Peyer's patch (tissue), 4 donors: Measurements from ENCODE around the gene FOXP4.

Experiments
- CTCF ChIP-seq, 6 experiments: fragments of 450-650 bp in 4 of 6; fragments of 200-600 bp in 2 of 6; sonication (generic) in 1 of 6; IDR thresholded peaks; one replicate each; pipeline ENCODE4 v1.5.1; 2017 to 2019; ENCODE audit warnings: antibody characterized with exemption in 6 of 6, mild to moderate bottlenecking in 3 of 6, moderate library complexity in 1 of 6
- POLR2A ChIP-seq, 2 donors: fragments of 450-650 bp; IDR thresholded peaks; one replicate each; pipeline ENCODE4 v1.5.1; 2017; ENCODE audit warnings: antibody characterized with exemption in 2 of 2, mild to moderate bottlenecking in 2 of 2, moderate library complexity in 2 of 2

- no peak for TF ChIP-seq CTCF (IDR thresholded peaks at IDR 0.05)
- TF ChIP-seq POLR2A (IDR thresholded peaks at IDR 0.05) = no peak
These were observed 17.7 kb upstream of the FOXP4 start for GRCh38 chr6:41528409-41528963.
